Limb (tissue), 2 donors: Measurements from ENCODE around the gene SLC23A2.

Source experiments
- DNase-seq, 2 donors: peaks; one replicate each; pipeline ENCODE4 v3.0.0-alpha.2; 2016; ENCODE audit errors: extremely low spot score in 2 of 2

SLC23A2 gene

DNA sequence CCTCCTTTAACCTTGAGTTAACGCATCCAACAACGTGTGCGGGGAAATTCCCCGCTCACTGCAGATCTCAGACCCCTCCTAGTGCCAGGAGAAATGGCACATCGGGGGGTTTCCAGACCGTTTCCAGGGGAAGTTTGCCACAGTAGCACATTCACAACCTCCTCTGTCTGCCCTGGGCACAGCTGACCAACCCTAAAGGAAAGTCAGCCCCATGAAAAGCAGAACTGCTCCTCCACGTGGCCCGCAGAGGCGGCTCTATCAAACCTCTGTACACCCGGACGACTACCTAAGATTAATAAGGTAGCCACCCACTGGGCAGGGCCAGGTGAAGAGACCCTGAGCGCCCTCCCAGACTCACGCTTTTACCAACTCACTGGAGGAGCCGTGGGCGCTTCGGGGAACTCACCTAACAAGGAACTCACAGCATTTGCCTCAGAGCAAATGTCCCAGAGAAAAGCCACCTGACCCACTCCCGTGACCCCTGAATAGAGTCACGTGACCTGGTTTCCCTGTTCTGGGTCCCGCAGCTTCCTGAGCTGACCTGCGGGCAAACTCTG, 186.5 kb downstream of the SLC23A2 start:
- no peak for DNase-seq

DNA sequence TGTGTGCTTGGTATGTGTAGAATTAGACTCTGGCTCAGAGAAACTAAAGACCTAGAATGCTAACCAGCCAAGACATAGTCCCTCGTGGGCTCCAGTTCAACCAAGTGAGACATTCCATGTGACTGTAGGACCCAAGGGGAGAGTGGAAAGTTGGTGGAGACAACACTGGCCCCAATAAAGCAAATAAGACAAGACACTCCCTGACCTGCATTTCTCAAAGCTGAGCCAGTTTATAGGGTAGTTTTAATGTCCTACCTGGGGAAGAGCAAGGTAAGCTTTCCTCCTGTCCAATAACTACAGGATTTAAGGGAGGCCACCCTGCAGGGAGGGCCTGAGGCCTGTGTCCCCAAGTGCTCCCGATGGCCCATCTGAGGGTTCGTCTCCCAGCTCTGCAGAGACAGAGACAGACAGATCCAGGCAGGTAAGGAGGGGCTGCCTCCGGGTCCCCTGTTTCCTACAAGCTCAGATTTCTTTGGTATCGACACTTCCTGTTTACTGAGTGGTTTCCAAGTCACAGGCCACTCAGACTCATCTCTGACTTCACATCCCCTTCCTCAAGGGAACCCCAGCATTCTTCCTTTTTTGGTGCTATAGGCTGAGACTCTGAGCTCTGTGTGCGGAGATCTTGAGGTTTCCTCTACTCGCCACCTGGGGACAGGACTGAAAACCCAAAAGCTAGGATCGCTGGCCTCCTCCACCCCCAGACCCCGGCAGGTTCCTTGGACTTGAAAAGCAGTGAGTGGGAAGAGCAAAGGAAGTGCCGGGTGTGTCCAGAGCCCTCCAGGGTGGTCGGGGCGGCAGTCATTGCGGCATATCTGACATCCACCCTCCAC, 187.2 kb downstream of the SLC23A2 start:
- no peak for DNase-seq

DNA sequence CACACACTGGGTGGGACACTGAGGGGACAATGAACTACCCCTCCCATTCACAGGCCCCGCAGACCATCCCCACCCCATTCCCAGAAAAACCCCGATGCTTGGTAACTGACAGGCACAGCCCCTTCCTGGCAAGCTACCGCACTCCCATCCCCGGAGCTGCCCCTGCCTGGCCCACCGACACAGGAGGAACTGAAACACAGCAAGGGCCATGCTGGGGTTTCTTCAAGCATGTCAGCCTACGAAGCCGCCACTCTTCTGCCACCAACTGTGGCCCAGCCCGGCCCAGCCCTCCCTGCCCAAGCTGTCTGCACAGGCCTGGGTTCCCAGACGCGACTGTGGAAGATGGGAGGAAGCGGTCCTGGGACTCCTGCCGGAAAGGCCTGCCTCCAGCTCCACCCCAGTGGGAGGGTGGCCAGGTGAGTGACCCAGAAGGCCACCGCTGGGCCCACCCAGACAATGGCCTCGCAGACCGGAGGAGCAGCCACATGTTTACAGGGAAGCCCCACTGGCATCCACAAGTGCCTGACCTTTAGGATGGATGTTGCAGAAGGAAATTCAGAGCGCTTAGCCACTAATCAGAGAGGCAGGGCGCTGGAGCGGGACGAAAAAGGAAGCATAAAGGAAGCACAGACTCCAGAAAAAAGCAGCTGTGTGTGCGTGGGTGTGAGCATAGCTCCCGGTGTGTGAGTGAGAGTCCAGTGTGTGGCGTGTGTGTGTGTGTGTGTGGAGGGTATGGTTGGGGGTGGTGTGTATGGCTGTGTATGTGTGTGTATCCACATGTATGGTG, 188.0 kb downstream of the SLC23A2 start:
- no peak for DNase-seq

DNA sequence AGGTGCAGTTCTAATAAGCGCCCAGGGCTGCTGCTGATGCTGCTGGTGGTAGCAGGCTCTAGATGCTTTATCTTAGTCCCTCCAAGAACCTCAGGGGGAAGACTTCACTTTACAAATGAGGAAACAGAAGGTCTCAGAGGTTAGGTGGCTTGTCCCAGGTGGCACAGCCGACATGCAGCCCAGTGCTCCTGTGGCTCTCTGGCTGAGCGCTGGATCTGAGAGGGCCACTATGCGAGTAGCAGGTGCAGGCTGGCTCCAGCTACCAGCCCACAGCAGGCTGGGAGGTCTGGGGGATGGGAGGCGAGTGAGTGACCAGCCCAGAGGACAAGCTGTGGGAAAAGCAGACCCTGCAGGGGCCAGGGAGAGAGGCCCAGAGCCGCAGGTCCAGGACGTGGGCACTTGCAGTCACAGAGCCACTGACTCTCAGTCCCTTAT, 188.7 kb downstream of the SLC23A2 start:
- DNase-seq = no peak

DNA sequence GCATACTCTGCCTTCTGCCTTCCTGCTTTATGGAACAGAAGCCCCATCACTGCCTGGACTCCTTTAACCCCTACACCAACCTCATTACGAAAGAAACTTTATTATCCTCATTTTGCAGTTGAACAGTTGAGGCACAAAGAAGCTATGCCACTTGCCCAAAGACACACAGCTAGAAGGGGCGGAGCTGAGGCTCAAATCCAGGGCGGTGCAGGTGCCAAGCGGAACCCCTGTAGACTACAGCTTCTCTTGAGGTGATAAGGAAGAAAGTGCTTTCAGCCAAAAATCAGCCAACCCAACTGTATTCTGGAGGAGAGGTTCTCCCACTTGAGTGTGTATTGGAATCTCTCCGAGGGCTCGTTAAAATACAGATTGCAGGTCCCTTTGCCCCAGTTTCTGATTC, 189.1 kb downstream of the SLC23A2 start:
- no peak for DNase-seq

DNA sequence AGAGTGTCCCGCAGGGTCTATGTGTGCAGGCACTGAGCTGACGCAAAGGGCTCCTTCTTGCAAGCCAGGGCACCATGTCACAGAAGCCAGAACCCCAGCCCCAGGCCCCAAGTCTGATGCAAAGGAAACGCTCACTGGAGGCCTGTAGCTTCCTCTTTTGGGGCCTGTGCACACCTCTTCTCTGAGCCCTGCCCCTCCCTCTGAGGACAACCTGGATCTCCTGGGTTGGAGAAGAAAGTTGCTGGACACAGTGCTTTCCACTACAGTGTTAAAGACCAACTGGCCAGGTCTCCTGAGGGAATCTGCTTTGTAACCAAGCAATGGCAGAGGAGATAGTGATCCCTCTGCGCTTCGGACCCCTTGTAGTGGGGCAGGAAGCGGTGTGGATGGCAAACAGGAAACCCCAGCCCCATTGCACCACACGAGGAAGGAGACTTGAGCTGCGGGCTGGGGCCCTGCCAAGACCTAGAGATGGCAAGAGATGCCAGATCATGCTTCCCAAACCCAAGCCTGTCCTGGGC, 189.6 kb downstream of the SLC23A2 start:
- DNase-seq = no peak

DNA sequence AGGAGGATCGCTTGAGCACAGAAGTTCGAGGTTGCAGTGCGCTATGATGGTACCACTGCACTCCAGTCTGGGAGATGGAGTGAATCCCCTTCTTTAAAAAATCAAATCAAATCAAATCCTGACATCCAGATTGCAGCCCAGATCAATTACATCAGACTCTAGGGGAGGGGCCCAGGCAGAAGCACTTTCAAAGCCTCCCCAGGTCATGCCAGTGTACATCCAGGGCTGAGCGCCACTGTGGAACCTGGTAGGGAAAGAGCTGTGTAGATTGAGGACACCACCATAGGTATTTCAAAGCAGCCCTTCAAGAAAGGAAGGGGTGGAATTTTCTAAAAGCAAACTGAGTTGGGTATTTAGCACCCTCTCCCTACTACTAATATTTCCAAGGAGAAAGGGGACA, 190.1 kb downstream of the SLC23A2 start:
- no peak for DNase-seq

DNA sequence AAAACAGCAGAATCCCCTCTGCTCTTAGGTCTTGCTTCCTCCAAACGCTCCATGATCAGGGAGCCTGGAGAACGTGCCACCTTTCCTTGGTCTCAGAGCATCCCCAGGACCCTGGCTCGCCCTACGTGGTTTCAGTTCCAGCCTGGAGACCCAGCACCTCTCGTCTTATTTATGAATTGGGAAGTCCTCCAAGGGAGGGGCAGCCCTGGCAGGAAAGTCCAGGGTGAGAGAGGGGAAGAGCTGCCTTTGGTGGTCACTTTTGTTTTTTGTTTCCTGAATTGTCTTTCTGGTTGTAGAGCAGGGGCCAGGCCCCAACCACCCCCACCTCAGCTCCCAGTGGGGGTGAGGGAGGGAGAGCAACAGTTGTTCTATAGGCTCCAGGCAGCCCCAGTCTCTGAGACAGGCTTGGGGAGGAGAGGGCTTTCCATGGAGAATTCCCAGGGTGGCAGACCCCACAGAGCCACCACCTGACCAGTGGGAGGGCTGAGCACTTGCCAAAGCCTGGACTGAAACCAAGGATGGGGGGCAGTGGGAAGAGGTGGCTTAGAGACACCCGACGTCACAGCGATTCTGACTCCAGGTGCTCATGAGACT, 190.8 kb downstream of the SLC23A2 start:
- no peak for DNase-seq

DNA sequence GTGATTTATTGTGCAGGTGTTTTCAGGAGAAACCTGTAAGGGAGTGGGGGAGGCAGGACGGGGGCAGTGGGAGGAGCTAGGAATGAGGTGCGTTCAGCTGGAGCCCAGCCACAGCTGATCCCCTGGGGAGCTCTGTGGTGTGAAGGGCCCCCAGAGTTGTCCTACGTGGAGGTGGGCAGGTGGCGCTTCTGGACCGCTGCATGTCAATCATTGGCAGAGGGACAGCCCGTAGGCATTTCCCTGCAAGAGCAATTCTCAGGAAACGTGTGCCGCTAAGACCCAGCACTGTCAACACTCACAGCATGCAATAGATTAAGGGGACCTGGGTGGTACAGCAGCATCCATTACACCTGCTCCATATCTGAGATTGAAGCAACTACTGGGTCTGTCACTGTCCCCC, 191.6 kb downstream of the SLC23A2 start:
- no peak for DNase-seq

DNA sequence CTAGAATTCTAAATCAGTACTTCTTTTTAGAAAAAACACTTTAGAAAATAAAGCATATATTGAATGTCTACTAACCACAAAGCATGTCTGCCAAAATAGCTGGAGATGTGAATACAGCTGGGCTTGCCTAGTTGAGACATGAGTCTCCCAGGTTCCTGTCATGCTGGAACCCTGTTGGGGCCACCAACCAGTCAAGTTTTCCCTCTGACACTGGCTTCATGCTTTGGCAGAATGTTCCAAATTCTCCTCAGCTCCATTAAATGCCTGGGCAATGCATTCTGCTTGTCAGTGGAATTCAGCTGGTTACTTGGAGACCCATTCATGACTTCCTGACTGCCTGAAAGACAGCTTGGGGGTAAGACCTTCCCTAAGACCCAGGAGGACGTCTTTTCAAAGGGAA, 192.4 kb downstream of the SLC23A2 start:
- no peak for DNase-seq

DNA sequence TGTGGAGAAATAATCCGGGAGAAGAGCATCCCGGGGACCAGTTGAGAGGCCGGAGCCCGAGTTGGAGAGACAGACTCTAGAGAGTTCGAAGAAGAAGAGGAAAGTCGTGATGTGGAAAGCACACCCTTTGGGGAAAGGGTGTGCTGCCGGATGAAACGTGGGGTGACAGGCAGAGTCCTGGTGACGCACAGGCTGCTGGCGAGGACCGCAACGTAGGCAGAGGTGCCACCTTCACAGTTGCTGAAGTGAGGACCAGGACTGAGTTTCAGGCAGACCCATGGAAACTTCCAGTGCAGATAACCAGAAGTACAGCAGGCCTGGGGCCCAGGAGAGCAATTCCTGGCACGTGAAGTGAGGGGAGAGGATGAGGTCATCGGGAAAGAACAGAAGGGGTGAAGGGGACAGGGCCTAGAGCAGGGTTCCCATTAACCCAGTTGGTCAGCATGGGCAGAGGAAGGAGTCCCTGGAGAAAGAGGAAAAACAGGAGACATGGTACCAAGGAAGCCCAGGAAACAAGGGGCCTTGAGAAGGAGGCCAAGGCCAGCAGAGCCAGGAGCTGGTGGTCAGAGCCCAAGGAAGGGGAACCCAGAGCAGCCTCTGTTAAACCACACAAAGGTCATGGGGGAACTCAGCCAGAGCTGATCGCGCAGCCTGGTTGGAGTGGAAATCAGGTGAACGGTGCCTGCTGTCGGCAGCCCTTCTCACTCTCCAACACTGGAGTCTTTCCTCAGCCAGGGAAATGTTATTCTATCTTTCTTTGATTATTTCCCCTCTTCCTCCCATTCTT, 195.5 kb downstream of the SLC23A2 start:
- no peak for DNase-seq

DNA sequence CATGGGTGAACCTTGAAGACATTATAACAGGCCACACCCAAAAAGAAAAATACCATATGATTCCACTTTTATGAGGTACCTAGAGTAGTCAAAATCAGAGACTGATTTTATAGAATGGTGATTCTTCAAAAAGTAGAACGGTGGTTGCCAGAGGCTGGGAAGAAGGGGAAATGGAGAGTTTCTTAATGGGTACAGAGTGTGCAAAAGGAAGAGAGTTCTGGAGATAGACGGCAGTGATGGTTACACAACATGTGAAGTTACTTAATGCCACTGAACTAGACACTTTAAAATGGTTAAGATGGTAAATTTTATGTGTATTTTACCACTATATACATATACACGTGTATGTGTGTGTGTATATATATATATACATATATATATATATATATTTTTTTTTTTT, 198.8 kb downstream of the SLC23A2 start:
- DNase-seq = no peak
